ENCODE measurements around the gene LRRC72. TPM values are rescaled to one million over a fixed set of nuclear protein-coding genes. Genes with fewer than 3 reads are reported as not detected.

LRRC72 gene
- total and polyA plus RNA-seq, 7 experiments from 2014 or later = not detected

DNA sequence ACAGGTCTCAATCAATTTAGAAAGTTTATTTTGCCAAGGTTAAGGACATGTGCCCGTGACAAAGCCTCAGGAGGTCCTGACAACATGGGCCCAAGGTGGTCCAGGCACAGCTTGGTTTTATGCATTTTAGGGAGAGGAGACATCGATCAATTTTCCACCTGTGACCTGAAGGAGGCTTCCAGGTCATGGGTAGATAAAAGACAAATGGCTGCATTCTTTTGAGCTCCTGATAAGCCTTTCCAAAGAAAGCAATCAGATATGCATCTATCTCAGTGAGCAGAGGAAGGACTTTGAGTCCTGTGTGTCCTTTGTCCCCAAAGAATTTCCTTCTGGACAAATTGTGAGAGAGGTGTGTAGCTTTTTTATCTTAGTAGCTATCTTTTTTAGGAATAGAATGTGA, 15.8 kb downstream of the LRRC72 start:
- Histone ChIP-seq H3K4me3 (ENCODE audit: low read length) (no peak overlapping the region), H3K9me3 (ENCODE audit: control insufficient read depth in 2 of 3, low read length in 3 of 3) (no peaks in the 10 kb centered on the region), H3K27me3 (ENCODE audit: control insufficient read depth in 2 of 2, insufficient read depth in 2 of 2, low read length in 2 of 2) (no peaks in the 10 kb centered on the region), H3K36me3 (ENCODE audit: control insufficient read depth in 2 of 3, insufficient read depth in 3 of 3, low read length in 3 of 3) (no peaks in the 10 kb centered on the region), H3K27ac (ENCODE audit: low read depth, low read length) (no peak overlapping the region), H3K4me1 (ENCODE audit: control insufficient read depth in 2 of 2, insufficient read depth in 2 of 2, low read length in 2 of 2) (no peaks in the 10 kb centered on the region)
- DNase-seq (no peak), ATAC-seq (no peak)
- Mint-ChIP-seq H3K36me3 (peaks cover 0 to 3% (median 0%) of the 10 kb centered on the region in 5 donors), H3K4me3 (no peak overlapping the region), H3K9me3 (no peaks in the 10 kb centered on the region), H3K27ac (no peak overlapping the region), H3K4me1 (no peaks in the 10 kb centered on the region), H3K27me3 (peaks cover 0 to 5% (median 2%) of the 10 kb centered on the region in 5 donors)
- CTCF ChIA-PET = no interaction called here
- POLR2A ChIA-PET = no interaction called here
- intact Hi-C loops (cut with micrococcal nuclease) = no loop called here

DNA sequence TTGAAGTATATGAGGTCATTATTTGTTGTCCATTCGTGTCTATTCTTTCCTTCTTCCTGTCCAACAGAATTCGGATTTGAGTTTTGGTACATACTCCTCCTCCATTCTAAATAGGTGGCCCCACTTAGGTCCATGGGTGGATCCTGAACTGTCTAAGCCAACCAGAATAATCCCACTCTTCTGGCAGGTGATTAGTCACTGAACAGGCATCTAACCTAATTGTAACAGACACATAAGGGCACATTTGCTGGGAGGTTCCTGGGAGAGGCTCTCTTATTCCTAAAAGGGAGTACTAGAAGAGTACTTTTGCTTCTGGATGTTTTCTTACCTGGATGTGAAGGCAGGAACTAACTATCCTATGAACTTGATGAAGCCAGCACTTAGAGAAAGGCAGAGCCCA, 16.8 kb downstream of the LRRC72 start:
- Histone ChIP-seq H3K9me3 (ENCODE audit: control insufficient read depth in 2 of 3, low read length in 3 of 3) (no peaks in the 10 kb centered on the region), H3K4me3 (ENCODE audit: low read length) (no peak overlapping the region), H3K36me3 (ENCODE audit: control insufficient read depth in 2 of 3, insufficient read depth in 3 of 3, low read length in 3 of 3) (no peaks in the 10 kb centered on the region), H3K27me3 (ENCODE audit: control insufficient read depth in 2 of 2, insufficient read depth in 2 of 2, low read length in 2 of 2) (no peaks in the 10 kb centered on the region), H3K4me1 (ENCODE audit: control insufficient read depth in 2 of 2, insufficient read depth in 2 of 2, low read length in 2 of 2) (no peaks in the 10 kb centered on the region), H3K27ac (ENCODE audit: low read depth, low read length) (no peak overlapping the region)
- ChIA-PET POLR2A (interaction anchor here (0.6 kb wide), 1 partner anchor 12 kb away, joined by 3 read pairs; no protein-coding TSS in a partner anchor), CTCF (no interaction called here)
- DNase-seq (no peak), ATAC-seq (no peak)
- H3K27me3 Mint-ChIP-seq = peaks cover 0 to 6% (median 0%) of the 10 kb centered on the region in 5 donors
- H3K9me3 Mint-ChIP-seq = no peaks in the 10 kb centered on the region
- no peak overlapping the region for H3K4me3 Mint-ChIP-seq
- H3K4me1 Mint-ChIP-seq = no peaks in the 10 kb centered on the region
- intact Hi-C loops (cut with micrococcal nuclease) = no loop called here
- H3K27ac Mint-ChIP-seq = no peak overlapping the region
- peaks cover 0 to 3% (median 0%) of the 10 kb centered on the region in 5 donors for H3K36me3 Mint-ChIP-seq

GRCh38 chr7:16546921-16547505, 20.4 kb downstream of the LRRC72 start:
- no peak overlapping the region for H3K4me3 ChIP-seq (ENCODE audit: low read length)
- H3K27me3 ChIP-seq (ENCODE audit: control insufficient read depth in 2 of 2, insufficient read depth in 2 of 2, low read length in 2 of 2) = no peaks in the 10 kb centered on the region
- intact Hi-C loops (cut with micrococcal nuclease) = no loop called here
- Mint-ChIP-seq H3K27me3 (peaks cover 0 to 15% (median 3%) of the 10 kb centered on the region in 5 donors), H3K36me3 (no peaks in the 10 kb centered on the region), H3K4me3 (no peak overlapping the region), H3K9me3 (no peaks in the 10 kb centered on the region), H3K27ac (no peak overlapping the region), H3K4me1 (no peaks in the 10 kb centered on the region)
- DNase-seq = no peak
- no peak for ATAC-seq
- H3K27ac ChIP-seq (ENCODE audit: low read depth, low read length) = no peak overlapping the region
- no peaks in the 10 kb centered on the region for H3K36me3 ChIP-seq (ENCODE audit: control insufficient read depth in 2 of 3, insufficient read depth in 3 of 3, low read length in 3 of 3)
- H3K9me3 ChIP-seq (ENCODE audit: control insufficient read depth in 2 of 3, low read length in 3 of 3) = no peaks in the 10 kb centered on the region
- ChIA-PET CTCF (interaction anchor here (1.4 kb wide), 1 partner anchor 18 kb away, joined by 3 read pairs; no protein-coding TSS in a partner anchor), POLR2A (interaction anchor here (0.5 kb wide), 1 partner anchor 30 kb away, joined by 4 read pairs; no protein-coding TSS in a partner anchor)
- no peaks in the 10 kb centered on the region for H3K4me1 ChIP-seq (ENCODE audit: control insufficient read depth in 2 of 2, insufficient read depth in 2 of 2, low read length in 2 of 2)

DNA sequence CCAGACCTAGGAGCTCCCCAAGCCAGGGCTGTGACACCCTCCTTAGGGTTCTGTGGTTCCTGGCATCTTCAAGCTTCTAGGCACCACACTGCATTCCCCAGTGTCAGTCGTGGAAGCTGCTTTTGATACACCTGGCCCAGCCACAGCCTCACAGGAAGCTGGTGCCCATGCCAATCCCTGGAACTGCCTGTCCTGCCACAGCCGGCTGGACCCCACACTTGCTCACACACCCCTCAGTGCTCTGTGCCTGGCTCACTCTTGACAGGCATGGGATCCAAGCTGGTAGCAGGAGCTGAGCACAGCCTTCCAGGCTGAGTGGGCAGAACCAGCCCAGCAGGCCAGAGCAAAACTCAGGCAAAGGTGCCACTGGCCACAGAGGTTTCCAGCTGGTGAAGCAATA, 21.8 kb downstream of the LRRC72 start:
- H3K27me3 Mint-ChIP-seq = peaks cover 0 to 15% (median 5%) of the 10 kb centered on the region in 5 donors
- H3K9me3 Mint-ChIP-seq = no peaks in the 10 kb centered on the region
- H3K9me3 ChIP-seq (ENCODE audit: control insufficient read depth in 2 of 3, low read length in 3 of 3) = no peaks in the 10 kb centered on the region
- no peak overlapping the region for H3K27ac Mint-ChIP-seq
- H3K4me3 Mint-ChIP-seq = no peak overlapping the region
- CTCF ChIA-PET = interaction anchor here (1.4 kb wide), 1 partner anchor 16 kb away, joined by 3 read pairs; no protein-coding TSS in a partner anchor
- no peaks in the 10 kb centered on the region for H3K4me1 Mint-ChIP-seq
- H3K4me1 ChIP-seq (ENCODE audit: control insufficient read depth in 2 of 2, insufficient read depth in 2 of 2, low read length in 2 of 2) = no peaks in the 10 kb centered on the region
- no peak for DNase-seq
- no peaks in the 10 kb centered on the region for H3K27me3 ChIP-seq (ENCODE audit: control insufficient read depth in 2 of 2, insufficient read depth in 2 of 2, low read length in 2 of 2)
- no peaks in the 10 kb centered on the region for H3K36me3 ChIP-seq (ENCODE audit: control insufficient read depth in 2 of 3, insufficient read depth in 3 of 3, low read length in 3 of 3)
- H3K4me3 ChIP-seq (ENCODE audit: low read length) = no peak overlapping the region
- POLR2A ChIA-PET = no interaction called here
- intact Hi-C loops (cut with micrococcal nuclease) = no loop called here
- no peak for ATAC-seq
- no peaks in the 10 kb centered on the region for H3K36me3 Mint-ChIP-seq
- H3K27ac ChIP-seq (ENCODE audit: low read depth, low read length) = no peak overlapping the region

DNA sequence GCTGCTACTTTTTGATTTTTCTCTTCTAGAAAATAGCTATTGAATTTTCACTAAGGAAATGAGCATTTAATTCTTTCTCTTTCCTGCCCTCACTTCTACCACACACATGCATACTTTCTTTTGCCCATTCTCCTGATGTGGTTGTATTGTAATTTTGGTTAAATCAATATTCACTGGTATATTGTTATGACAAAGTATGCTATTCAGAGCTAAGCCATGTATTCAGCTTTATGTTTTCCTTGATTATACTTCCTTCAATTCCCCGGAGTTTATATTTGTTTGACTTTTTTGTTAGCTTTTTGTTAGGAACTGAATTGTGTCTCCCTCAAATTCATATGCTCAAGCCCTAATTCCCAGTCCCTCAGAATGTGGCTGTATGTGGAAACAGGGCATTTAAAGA, 24.0 kb downstream of the LRRC72 start:
- no peaks in the 10 kb centered on the region for H3K4me1 ChIP-seq (ENCODE audit: control insufficient read depth in 2 of 2, insufficient read depth in 2 of 2, low read length in 2 of 2)
- Mint-ChIP-seq H3K27me3 (peaks cover 0 to 21% (median 7%) of the 10 kb centered on the region in 5 donors), H3K4me1 (no peaks in the 10 kb centered on the region), H3K36me3 (no peaks in the 10 kb centered on the region), H3K27ac (no peak overlapping the region), H3K4me3 (no peak overlapping the region), H3K9me3 (no peaks in the 10 kb centered on the region)
- intact Hi-C loops (cut with micrococcal nuclease) = no loop called here
- no peak for ATAC-seq
- no peak for DNase-seq
- no peaks in the 10 kb centered on the region for H3K9me3 ChIP-seq (ENCODE audit: control insufficient read depth in 2 of 3, low read length in 3 of 3)
- no peak overlapping the region for H3K4me3 ChIP-seq (ENCODE audit: low read length)
- no peaks in the 10 kb centered on the region for H3K27me3 ChIP-seq (ENCODE audit: control insufficient read depth in 2 of 2, insufficient read depth in 2 of 2, low read length in 2 of 2)
- CTCF ChIA-PET = no interaction called here
- H3K27ac ChIP-seq (ENCODE audit: low read depth, low read length) = no peak overlapping the region
- POLR2A ChIA-PET = no interaction called here
- H3K36me3 ChIP-seq (ENCODE audit: control insufficient read depth in 2 of 3, insufficient read depth in 3 of 3, low read length in 3 of 3) = no peaks in the 10 kb centered on the region

DNA sequence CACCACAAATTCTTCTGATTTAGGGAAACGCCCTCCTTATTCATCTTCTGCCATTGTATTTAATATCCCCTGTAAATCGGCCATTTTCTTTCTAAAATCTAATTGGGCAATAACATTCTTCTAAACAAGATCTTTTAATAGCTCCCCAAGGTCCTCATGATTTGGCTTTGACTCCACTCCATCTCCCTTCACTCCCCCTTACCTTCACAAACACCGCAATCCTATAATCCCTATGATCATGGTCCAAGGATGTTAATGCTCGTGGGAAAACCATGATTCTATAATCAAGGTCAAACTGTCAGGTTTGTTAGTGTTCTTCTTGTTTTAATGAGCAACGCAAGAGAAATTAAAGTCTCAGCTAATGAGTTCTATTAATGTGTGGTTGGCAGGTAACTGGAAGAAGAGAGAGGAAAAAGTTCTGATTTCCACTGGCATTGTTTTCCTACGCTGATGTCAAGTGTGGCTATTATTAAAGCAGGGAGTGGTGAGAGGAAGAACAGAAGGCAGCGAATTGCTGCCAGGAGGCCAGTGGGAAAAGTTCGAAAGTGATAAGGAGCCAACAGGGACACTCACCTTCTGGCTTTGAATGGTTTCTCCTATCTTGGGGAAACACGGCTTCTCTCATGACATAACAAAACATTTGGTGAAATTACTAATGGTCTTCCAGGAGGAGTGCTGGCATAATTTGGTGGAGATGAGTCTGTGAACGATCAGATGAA, 28.1 kb downstream of the LRRC72 start:
- Histone ChIP-seq H3K27me3 (ENCODE audit: control insufficient read depth in 2 of 2, insufficient read depth in 2 of 2, low read length in 2 of 2) (no peaks in the 10 kb centered on the region), H3K36me3 (ENCODE audit: control insufficient read depth in 2 of 3, insufficient read depth in 3 of 3, low read length in 3 of 3) (no peaks in the 10 kb centered on the region), H3K4me3 (ENCODE audit: low read length) (no peak overlapping the region), H3K9me3 (ENCODE audit: control insufficient read depth in 2 of 3, low read length in 3 of 3) (no peaks in the 10 kb centered on the region), H3K27ac (ENCODE audit: low read depth, low read length) (no peak overlapping the region), H3K4me1 (ENCODE audit: control insufficient read depth in 2 of 2, insufficient read depth in 2 of 2, low read length in 2 of 2) (no peaks in the 10 kb centered on the region)
- Mint-ChIP-seq H3K27ac (no peak overlapping the region), H3K9me3 (no peaks in the 10 kb centered on the region), H3K4me1 (no peaks in the 10 kb centered on the region), H3K4me3 (no peak overlapping the region), H3K36me3 (no peaks in the 10 kb centered on the region), H3K27me3 (peaks cover 0 to 8% (median 6%) of the 10 kb centered on the region in 5 donors)
- intact Hi-C loops (cut with micrococcal nuclease) = no loop called here
- ChIA-PET CTCF (interaction anchor here (1.0 to 3.2 kb wide), 2 partner anchors 10 to 15 kb away, joined by 3 to 9 read pairs; no protein-coding TSS in a partner anchor), POLR2A (interaction anchor here (0.6 kb wide), 1 partner anchor 12 kb away, joined by 3 read pairs; no protein-coding TSS in a partner anchor)
- DNase-seq (no peak), ATAC-seq (no peak)
